Rectal smooth muscle tissue (tissue), 1 donor: ENCODE results near the gene DLGAP1.
A peak's percentile ranks its signal among the peaks of the same experiment; 100 is the strongest.

Experiments used
- H3K27ac ChIP-seq: one replicate; pipeline ENCODE4 v1.7.0; 2013; ENCODE audit warnings: low read depth, low read length, inconsistent platforms
- H3K27me3 ChIP-seq: one replicate; pipeline ENCODE4 v1.7.0; 2013; ENCODE audit warnings: low read length; ENCODE audit not compliant: control insufficient read depth, insufficient read depth
- H3K36me3 ChIP-seq: one replicate; pipeline ENCODE4 v1.7.0; 2013; ENCODE audit warnings: low read length; ENCODE audit not compliant: control insufficient read depth, insufficient read depth
- H3K4me1 ChIP-seq: one replicate; pipeline ENCODE4 v1.7.0; 2013; ENCODE audit warnings: low read length; ENCODE audit not compliant: control insufficient read depth, insufficient read depth
- H3K4me3 ChIP-seq: one replicate; pipeline ENCODE4 v1.7.0; 2013; ENCODE audit warnings: low read length
- H3K9ac ChIP-seq: one replicate; pipeline ENCODE4 v1.7.0; 2013; ENCODE audit warnings: low read length

DLGAP1 gene

GRCh38 chr18:3689091-3689490, 766.0 kb downstream of the DLGAP1 start:
- Histone ChIP-seq H3K4me1 (no peaks in the 10 kb centered on the region), H3K4me3 (no peak overlapping the region), H3K27me3 (no peaks in the 10 kb centered on the region), H3K27ac (no peak overlapping the region), H3K36me3 (no peaks in the 10 kb centered on the region), H3K9ac (no peak overlapping the region)

- Histone ChIP-seq H3K27ac (no peak overlapping the region), H3K4me3 (no peak overlapping the region), H3K36me3 (no peaks in the 10 kb centered on the region), H3K9ac (no peak overlapping the region), H3K27me3 (no peaks in the 10 kb centered on the region), H3K4me1 (no peaks in the 10 kb centered on the region)
Observed at GRCh38 chr18:3688690-3689089, 766.4 kb downstream of the DLGAP1 start.

- no peak overlapping the region for H3K27ac ChIP-seq
- H3K4me1 ChIP-seq = no peaks in the 10 kb centered on the region
- no peaks in the 10 kb centered on the region for H3K36me3 ChIP-seq
- H3K4me3 ChIP-seq = no peak overlapping the region
- H3K27me3 ChIP-seq = no peaks in the 10 kb centered on the region
- H3K9ac ChIP-seq = no peak overlapping the region
Observed at GRCh38 chr18:3683483-3683882, 771.6 kb downstream of the DLGAP1 start.

DNA sequence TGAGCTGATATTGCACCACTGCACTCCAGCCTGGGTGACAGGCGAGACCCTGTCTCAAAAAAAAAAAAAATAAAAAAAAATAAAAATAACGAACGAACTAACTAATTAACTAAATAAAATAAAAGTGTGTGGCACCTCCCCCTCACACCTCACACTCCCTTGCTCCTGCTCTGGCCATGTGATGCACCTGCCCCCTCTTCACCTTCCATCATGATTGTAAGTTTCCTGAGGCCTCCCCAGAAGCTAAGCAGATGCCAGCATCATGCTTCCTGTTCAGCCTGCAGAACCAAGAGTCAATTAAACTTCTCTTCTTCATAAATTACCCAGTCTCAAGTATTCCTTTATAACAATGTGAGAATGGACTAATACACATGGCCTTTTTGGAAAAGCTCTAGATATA, 773.0 kb downstream of the DLGAP1 start:
- H3K27me3 ChIP-seq = no peaks in the 10 kb centered on the region
- no peak overlapping the region for H3K4me3 ChIP-seq

DNA sequence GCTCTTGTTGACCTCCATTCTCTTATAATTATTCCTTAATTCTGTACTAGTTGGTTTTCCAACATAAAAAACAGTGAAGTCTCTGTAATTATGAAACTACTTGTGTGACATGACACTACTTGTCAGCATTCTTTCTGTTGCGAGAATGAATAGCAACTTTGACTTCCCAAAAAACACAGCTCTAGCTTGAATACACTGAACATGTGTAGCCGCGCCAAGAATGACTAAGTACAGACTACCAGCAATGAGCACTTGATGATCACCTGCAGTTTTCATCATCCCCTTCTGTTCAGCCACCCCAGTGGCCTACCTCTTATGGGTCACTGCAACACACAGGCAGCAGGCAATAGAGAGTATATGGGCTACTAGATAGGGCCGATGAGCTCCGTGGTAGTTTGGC, 775.9 kb downstream of the DLGAP1 start:
- H3K36me3 ChIP-seq = no peaks in the 10 kb centered on the region
- H3K4me1 ChIP-seq = no peaks in the 10 kb centered on the region
- no peaks in the 10 kb centered on the region for H3K27me3 ChIP-seq
- H3K4me3 ChIP-seq = no peak overlapping the region
- H3K27ac ChIP-seq = no peak overlapping the region
- H3K9ac ChIP-seq = no peak overlapping the region

More for the DNA sequence above, 773.0 kb downstream of the DLGAP1 start:
- Histone ChIP-seq H3K27ac (no peak overlapping the region), H3K9ac (no peak overlapping the region), H3K4me1 (no peaks in the 10 kb centered on the region), H3K36me3 (no peaks in the 10 kb centered on the region)

- Histone ChIP-seq H3K27me3 (no peaks in the 10 kb centered on the region), H3K27ac (no peak overlapping the region), H3K4me1 (no peaks in the 10 kb centered on the region), H3K4me3 (no peak overlapping the region), H3K36me3 (no peaks in the 10 kb centered on the region), H3K9ac (no peak overlapping the region)
Observed at GRCh38 chr18:3675994-3676393, 779.1 kb downstream of the DLGAP1 start.

DNA sequence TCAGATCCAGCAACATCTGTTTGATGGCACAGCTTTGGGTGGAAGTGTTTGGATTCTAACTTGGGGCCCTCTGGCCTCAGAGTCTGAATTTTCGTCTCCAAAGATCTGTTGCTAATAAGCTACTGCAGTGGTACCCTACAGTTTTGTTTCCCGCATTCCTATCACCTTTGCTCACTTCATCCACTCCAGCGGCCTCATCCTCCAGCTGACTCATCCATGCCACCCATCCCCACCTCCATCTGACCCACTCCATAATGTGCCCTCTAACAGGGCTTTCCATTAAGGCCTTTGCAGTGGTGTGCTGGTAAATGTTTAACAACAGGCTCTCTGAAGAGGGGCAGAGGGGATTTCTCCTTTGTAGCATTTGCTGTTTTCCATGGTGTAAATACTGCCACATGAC, 779.7 kb downstream of the DLGAP1 start:
- H3K4me3 ChIP-seq = no peak overlapping the region
- H3K27me3 ChIP-seq = no peaks in the 10 kb centered on the region
- no peaks in the 10 kb centered on the region for H3K36me3 ChIP-seq
- no peak overlapping the region for H3K27ac ChIP-seq
- no peaks in the 10 kb centered on the region for H3K4me1 ChIP-seq
- H3K9ac ChIP-seq = no peak overlapping the region

DNA sequence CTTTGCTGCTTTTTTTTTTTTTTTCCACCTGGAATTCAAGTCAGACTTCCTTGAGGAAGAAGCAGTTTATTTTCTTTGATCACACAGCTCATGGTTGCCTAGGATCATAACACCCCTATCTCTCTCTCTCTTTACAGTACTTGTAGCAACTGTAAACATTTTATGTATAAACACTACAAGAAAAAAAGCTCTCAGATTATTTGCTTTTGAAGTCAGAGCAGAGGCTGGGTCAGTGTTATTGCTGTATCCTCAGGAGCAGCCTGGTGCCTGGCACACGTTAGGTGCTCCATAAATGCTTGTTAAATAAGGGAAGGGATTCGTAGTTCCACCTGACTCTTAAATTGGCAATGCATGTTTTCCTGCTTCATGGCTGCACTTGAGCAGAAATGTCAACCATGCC, 783.9 kb downstream of the DLGAP1 start:
- Histone ChIP-seq H3K36me3 (no peaks in the 10 kb centered on the region), H3K9ac (no peak overlapping the region), H3K4me1 (peaks cover under 1% of the 10 kb centered on the region), H3K27me3 (no peaks in the 10 kb centered on the region), H3K27ac (no peak overlapping the region), H3K4me3 (no peak overlapping the region)

DNA sequence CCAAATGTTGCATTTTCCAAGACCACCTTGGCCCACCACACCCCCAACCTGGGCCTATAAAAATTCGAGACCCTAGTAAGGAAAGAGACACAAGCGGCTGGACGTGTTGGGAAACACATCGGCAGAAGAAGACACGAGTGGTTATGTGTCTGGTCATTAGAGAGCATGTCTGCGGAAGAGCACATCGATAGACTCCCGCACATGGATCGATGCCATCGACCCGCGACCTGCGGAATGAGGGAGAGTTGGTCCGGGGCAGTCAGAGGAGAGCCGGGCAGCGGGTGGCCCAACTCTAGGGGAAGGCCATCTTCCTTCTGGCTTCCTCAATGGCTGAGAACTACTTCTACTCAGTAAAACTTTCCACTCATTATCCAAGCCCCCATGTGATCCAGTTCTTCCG, 785.7 kb downstream of the DLGAP1 start:
- H3K36me3 ChIP-seq = no peaks in the 10 kb centered on the region
- H3K27me3 ChIP-seq = no peaks in the 10 kb centered on the region
- H3K4me3 ChIP-seq = no peak overlapping the region
- no peak overlapping the region for H3K9ac ChIP-seq
- no peak overlapping the region for H3K27ac ChIP-seq
- peaks cover 7% of the 10 kb centered on the region for H3K4me1 ChIP-seq

DNA sequence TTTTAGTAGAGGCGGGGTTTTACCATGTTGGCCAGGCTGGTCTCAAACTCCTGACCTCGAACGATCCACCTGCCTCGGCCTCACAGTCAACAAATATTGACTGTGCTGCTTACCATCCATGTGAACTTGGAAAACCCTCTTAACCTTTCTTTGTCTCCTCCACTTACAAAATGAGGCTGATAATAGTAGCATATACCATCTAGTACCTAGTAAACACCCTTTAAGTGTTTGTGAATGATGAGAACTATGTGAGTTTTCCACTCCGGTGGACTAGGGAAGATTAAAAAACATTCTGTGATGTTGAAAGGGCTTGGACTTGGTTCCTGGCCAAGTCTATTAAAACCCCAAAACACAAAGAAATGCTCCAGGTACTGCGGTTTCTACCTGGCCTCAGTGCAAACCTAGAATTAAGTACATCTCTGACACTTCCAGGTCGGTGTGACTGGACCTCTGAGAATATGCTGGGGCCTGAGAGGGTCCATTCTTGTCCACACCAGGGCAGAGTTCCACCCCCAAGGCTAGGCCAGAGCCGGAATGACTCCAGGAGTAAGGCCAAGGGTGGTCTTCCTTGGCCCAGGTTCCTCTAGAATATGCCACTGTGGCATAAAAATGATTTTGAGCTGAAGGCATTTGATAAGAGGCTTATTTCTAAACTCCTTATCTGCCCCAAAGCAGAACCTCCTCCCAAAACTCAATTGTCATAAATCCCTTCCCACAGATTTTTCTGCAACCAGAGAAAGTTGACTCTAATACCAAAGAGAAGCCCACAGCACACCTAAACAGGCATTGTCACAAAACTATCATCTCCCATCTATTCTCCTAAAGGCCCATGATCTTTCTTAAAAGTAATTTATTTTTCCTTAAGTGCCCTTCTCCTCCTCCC, 787.6 kb downstream of the DLGAP1 start:
- peaks cover 7% of the 10 kb centered on the region for H3K4me1 ChIP-seq
- H3K9ac ChIP-seq = no peak overlapping the region
- no peaks in the 10 kb centered on the region for H3K36me3 ChIP-seq
- H3K27me3 ChIP-seq = no peaks in the 10 kb centered on the region
- H3K4me3 ChIP-seq = no peak overlapping the region
- no peak overlapping the region for H3K27ac ChIP-seq

GRCh38 chr18:3666526-3667254, 788.4 kb downstream of the DLGAP1 start:
- H3K4me1 ChIP-seq = peaks cover 7% of the 10 kb centered on the region
- H3K9ac ChIP-seq = no peak overlapping the region
- no peaks in the 10 kb centered on the region for H3K36me3 ChIP-seq
- no peak overlapping the region for H3K4me3 ChIP-seq
- no peaks in the 10 kb centered on the region for H3K27me3 ChIP-seq
- H3K27ac ChIP-seq = no peak overlapping the region

GRCh38 chr18:3665780-3666525, 789.2 kb downstream of the DLGAP1 start:
- no peak overlapping the region for H3K9ac ChIP-seq
- H3K27ac ChIP-seq = peak overlapping the region; percentile 77

More at GRCh38 chr18:3665780-3666525, 789.2 kb downstream of the DLGAP1 start:
- no peaks in the 10 kb centered on the region for H3K36me3 ChIP-seq
- peaks cover 7% of the 10 kb centered on the region for H3K4me1 ChIP-seq
- H3K27me3 ChIP-seq = no peaks in the 10 kb centered on the region
- peak overlapping the region; percentile 40 for H3K4me3 ChIP-seq
